HG02623 (cell line): ENCODE data around the gene ST6GALNAC3.

ENCODE experiments used
- ATAC-seq: cut with Tn5 transposase; IDR thresholded peaks from one replicate; pipeline ENCODE4 v1.9.1; 2021; ENCODE audit warnings: moderate library complexity; ENCODE audit not compliant: unreplicated experiment

ST6GALNAC3 gene

DNA sequence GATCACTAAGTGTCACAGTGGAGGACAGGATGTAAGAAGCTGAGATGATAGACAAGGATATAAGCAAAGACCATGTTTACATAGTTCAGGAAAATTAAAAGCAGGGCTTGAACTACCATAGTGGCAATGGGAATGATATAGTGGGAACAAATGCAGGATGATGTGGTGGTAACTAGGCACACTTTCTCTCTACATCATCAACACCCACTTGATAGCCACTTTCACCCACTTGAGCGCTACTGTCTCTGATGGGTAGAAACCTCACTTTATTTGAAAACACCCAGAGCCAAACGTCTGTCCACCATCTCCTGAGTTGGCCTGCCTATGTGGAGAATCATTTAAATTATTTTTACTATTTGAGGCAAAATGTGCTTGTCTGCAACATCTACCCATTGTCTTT lies 487.7 kb downstream of the ST6GALNAC3 start:
- ATAC-seq: no peak

DNA sequence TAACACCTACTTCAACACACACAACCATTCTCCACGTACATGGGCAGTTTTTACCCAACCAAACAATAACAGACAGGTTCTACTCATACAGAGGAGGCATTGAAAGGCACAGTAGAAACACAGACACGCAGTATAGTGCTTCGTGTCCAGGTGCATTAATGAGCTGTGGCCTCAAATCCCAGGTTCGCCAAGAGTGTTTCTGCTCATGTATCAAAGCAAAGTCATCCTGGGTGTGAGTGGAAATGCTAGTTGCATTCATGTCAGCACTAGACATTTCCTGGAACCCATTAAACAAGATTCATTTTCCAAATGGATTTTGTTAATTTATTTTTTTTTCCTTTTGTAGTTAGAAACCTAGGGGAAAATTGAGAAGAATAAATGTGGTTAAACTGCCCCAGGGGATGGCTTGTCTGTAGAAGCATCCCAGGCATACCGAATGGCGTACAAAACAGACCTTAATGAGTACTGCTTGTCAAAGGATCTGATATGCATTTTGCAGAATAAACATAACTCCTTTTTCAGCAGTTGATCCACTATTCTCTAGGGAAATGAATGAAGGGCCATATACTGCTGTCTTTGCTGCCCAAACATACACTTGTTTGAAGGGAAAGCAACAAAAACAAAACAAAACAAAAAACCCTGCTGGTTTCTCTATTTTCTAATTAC lies 494.2 kb downstream of the ST6GALNAC3 start:
- no peak for ATAC-seq

DNA sequence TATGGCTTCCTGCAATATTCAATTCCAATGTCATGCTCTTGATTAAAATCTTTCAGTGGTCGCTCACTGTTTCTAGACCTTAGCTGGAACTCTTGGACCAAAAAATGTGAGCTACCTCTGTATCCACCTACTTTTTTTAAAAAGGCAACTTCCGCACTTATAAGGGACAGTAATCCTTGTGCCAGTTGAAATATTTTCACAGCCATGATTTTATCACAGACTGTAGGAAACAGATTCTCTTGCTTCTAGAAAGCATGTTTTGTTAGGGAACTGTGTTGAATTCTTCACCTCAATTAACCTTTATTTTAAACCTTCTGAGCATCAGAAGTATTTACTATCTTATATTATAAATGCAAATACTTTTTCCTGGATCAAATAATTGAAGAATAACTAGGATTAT lies 496.7 kb downstream of the ST6GALNAC3 start:
- ATAC-seq: no peak

DNA sequence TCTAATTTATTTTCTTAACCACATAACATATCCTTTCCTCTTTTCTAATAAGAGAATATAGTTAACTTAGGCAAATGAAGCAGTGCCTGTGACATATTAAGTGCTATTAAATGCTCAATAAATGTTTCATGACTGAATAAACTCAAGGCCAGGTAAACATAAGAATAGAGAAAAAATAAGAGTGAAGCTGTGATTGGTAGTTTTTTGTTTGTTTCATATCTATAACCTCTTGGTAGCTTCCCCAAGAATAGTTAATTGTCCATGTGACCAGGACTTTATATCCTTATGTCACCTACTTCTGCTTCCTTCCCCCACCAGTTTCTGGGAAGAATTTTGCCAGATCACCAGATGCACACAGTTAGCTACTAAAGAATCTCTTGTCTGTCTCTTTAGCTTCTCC lies 497.7 kb downstream of the ST6GALNAC3 start:
- ATAC-seq: no peak

DNA sequence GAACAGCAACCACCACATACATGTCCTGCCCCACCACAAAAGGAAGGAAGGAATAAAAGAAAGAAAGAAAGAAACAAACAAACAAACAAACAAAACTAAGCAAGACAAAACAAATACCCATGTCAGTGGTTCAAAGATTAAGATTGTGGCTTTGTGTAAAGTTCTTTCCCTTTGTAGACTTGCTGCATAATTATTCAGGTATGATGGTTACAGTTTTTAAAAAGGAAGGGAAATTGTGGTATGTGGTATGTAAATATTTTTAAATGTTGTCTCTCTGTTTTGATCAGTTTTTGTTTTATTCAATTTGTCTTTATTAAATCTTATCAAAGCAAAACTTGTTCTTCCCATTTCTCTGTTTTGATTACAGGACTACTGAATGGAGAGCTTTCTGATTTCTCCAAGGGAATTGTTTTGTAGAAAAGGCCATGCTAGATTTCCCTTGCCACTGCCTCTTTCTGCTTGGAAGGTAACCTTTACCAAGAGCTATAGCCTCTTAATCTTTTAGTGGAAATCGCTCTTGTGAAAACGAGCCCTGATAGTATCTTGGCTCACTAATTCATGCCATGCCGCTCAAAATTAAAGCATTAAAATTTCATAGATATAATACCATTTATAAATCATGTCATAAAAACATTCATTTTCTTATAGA lies 502.5 kb downstream of the ST6GALNAC3 start:
- ATAC-seq: no peak

DNA sequence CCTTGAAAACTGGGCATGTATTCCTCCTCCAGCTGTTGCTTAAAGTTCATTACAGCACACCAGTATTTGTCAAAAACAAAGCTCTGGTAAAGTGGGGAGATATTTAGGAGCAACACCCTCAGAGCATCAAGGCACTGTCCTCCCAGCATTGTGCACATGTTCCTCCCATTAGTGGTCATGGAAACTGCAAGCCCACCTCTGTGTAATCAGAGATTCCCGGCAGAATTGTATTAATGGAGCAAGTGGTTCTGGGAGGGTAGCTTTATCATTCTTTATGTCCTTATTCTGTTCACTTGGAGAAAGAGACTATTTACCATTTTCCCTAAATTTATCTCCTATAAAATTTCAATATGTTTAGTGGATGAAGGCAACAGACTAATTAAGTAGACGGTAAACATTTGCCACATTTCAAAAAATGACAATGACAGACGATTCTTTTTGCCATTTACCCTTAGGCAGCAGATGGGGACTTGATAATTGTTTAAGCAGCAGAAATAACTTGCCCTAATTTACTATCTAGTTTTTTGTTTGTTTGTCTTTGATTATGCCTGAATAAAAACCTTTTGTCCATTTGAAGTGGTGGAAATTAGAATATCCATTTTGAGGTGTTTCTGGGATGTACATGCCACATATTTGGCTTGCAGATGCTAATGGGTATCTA lies 503.1 kb downstream of the ST6GALNAC3 start:
- no peak for ATAC-seq

DNA sequence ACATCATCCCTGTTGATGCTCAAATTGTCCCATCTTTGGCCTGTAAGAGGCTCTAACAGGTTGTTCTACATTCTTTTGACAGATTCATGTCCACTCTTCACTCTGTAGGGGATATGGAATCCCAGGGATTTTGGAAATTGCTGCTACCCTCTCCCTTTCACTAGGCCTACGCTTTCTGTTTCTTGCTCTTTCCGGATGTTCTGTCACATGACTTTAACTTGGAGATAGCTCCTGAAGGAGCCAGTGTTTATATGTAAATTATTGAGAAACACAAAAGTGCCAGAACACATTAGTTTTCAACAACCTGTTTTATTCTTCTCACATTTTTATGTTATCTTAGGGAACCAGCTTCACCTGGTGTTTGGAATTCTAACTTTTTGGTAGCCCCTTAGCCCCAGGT lies 505.7 kb downstream of the ST6GALNAC3 start:
- no peak for ATAC-seq

DNA sequence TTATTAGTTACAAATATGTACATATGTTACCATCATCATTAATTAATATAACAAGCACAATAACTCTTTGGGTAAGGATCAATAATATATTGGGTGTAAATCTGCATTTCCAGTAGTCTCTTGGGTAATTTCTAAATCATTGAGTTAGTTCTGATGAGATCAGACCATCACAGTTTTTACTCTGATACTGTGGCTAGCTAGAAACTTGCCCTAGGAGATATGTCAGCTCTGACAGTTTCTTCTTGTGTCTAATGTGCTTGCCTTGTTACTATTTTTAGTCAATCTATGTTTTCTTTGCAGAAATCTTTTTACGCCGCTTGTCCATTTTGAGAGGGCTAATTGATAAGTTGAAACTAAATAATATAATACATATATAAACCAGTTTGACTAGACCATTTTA lies 507.2 kb downstream of the ST6GALNAC3 start:
- ATAC-seq: no peak

DNA sequence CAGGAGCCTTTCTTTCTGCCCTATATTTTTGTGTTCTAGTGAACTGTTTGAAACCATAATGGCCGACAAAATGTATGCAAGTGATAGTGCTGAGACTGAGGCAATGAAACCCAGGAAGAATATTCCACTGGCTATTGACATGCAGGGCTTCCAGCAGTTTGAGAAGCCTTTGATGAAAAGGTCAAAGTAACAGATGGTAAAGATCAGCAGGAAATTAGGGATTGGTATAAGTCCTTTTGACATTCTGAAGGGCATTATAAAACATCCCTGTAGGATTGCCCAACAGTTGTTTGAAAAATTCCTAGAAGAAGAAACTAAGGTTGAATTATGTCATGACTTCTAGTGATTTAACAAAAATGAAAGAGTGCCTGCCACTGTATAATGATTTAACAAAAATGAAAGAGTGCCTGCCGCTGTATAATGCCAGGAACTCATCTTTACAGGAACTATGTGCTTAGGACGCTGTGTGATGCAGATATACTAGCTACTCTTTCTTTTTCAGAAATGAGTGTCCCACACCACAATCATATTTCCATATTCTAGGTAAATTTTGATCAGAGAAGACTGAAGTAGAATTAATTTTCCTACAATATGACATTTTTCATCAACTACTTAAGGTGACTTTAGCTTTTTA lies 508.8 kb downstream of the ST6GALNAC3 start:
- no peak for ATAC-seq

DNA sequence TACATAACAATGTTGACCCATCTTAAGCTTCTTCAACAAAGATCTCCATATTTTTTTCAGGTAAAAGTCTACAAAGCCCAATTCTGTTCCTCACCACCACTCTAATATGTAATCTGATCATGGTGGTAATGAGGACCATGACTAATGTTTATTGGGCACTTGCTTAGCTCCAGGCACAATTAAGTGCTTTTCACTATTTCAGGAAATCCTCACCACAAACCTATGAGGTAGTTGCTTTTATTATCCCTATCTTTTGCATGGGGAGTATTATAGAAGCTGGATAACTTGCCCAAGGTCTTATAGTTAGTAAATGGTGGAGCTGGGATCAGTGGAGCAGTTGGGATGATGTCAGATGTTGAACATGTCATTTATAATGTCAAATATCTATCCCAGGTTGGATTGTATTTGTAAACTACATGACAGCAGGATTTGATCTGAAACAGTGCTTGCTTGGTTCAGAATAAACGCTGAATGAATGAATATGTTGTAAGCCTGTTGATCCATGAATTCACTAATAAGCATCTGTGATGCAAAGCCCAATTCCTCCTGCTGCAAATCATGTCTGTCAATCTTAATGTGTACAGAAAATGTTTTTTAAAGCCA lies 509.4 kb downstream of the ST6GALNAC3 start:
- no peak for ATAC-seq

DNA sequence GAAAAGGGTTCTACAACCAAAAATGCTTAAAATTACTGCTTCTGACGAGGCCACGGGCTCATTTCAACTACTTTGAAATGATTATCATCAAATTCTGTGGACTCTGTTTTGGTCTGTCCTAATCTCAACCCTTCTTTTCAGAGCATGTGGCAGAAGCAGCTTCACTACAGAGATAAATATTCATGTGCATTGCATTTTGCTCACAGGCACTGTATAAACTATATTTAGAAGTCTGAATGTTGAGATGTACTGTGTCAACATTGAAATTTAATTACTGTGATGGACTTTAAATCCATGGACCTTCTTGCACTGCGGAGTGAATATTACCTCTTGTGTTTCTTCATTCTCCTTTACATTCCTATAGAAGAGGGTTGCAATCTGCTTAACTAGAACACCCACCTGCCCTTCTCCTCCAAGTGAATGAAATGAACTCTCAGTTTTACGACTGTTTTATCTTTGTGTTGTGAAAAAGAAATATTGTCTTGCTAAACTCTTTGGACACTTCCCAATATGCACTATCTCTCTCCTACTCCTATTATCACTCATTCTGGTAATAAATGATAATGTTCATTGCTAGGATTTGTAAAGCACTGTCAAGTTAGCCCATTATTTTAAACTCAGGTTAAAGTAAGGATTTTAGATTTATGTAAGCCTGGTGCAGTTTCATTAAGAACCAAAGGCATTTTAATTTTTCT lies 511.6 kb downstream of the ST6GALNAC3 start:
- no peak for ATAC-seq

DNA sequence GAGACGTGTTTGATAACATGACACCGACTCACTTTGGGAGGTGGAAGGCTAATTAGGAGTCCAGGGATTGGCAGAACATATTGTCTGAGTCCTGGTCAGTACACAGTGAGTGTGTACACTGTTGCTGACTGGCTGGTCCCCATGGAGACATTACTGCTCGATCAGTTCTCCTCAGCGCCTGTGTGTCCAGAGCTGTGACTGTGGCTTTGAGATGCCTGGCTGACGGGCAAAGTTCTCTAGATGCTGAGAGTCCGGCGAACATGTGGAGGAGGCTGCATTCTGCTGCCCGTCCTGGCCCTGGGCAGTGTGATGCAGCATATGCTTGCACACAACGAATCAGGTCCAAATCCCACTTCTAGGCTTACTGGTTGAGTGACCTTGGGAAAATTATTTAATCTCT lies 512.7 kb downstream of the ST6GALNAC3 start:
- no peak for ATAC-seq

DNA sequence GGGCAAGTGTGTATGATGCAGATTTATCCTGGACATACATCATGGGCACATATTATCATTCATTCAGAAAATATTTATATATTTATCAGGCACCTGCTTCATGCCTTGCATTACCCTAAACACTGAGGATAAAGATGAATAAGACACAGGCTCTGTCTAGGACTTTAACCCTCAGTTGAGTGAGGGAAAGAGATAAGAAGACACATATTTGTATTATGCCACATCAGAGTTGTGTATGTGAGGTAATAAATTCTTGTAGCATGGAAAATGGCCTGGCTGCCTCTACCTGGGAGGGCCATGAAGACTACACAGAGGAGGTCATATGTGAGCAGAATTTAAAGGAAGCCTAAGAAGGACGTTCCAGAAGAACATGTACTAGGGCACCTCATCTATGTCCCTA lies 516.9 kb downstream of the ST6GALNAC3 start:
- ATAC-seq: no peak

DNA sequence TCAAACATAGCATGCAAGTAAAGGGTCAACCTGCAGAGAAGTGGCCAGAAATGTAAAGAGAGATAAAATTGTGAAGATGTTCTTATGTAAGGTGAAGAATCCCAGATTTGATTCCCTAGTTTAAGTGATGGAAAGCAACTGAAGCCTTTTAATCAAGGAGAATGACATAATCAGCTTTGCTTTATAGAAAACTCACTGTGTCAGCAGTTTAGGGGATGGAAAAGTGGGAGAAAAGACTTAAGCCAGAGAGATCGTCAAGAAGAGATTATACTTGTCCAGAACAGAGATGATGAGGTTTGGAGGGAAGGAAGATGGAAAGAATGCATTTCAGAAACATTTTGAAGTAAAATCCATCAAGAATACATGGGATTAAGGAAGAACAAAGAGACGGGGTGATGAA lies 517.4 kb downstream of the ST6GALNAC3 start:
- no peak for ATAC-seq

DNA sequence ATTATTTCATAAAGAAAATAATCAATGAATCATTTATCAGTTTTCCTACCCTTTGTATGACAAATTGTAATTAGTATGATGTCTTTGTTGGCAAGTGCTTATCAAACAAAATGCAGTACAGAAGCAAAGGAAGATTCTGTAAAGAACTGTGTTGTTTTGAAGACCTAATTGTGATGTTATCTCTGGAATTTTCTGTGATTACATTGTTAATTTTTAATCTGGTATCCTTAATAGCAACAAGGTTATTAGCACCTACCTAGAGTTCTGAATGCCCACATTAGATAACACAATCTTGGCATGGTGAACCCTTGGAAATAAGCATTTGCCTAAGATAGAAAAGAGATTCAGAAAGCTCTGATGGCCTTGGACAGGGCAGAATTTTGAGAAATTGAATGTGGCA lies 518.6 kb downstream of the ST6GALNAC3 start:
- no peak for ATAC-seq

DNA sequence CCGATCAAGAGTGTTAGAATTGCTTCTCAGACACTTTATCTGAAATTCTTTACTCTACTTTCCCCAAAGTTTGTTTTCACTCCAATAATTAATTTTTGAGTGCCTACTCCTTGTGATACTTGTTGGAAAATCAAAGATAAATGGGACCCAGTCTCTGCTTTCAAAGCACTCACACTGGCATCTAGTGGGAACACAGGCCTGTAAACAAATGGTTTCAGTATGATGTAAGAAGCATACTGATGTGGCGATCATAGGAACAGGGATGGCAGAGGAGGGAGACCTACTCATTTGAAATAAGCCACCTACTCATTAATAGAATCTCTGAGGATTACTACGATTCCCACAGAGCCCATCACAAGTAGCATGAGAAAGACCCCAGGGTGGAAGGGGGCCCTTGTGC lies 519.1 kb downstream of the ST6GALNAC3 start:
- no peak for ATAC-seq

DNA sequence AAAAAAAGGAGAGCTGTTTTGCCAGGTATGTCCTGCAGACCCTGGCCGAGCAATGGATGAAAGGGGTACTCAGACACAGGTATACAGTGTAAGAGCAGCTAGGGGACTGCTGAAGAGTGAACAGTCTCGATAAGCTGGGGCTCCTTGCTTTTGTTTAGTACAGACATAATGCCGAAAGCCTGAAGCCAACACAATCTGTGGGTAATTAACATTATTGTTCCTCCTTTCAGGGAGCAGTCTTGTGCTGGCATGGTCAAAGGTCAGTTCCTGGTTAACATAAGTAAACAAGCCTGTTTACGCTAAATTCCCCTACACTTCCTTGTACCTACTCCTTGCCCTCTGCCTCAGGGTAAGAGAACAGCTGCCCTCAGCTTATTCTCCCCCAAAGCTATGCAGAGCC lies 520.5 kb downstream of the ST6GALNAC3 start:
- ATAC-seq: no peak

DNA sequence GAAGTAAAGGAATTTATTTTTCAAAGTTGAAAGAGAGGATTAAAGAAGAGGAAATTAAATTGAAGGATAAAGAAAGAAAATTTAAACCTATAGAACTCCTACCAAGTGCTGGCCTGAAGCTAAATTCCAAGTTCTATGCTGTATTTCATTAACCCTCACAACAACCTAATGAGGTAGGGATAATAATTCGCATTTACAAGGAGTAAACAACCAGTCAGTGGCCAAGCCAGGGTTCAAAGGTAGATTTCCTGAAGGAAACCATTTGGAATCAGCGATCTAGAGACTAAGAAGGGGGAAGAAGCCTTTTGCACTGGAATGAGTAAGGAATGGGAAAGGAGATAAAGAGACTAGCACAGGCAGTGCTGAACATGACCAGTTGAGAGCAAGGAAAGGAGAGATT lies 526.9 kb downstream of the ST6GALNAC3 start:
- ATAC-seq: no peak

DNA sequence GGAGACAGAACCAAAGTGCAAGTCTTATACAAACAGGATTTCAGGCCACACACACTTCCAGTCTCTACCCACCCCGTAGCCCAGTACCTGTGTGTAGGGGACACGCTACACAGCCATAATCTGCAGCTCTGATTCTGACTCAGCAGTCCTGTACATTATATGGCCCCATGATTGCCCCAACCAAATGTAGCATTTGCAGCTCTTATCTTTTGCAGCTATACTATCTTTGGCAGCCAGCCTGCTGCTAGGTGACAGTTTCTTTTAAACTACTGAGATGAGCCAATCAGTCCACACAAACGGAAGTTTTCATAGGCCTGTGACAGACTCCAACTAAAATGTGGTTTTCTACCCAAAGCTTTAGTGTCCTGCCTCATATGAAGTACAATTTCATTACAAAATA lies 533.2 kb downstream of the ST6GALNAC3 start:
- no peak for ATAC-seq

DNA sequence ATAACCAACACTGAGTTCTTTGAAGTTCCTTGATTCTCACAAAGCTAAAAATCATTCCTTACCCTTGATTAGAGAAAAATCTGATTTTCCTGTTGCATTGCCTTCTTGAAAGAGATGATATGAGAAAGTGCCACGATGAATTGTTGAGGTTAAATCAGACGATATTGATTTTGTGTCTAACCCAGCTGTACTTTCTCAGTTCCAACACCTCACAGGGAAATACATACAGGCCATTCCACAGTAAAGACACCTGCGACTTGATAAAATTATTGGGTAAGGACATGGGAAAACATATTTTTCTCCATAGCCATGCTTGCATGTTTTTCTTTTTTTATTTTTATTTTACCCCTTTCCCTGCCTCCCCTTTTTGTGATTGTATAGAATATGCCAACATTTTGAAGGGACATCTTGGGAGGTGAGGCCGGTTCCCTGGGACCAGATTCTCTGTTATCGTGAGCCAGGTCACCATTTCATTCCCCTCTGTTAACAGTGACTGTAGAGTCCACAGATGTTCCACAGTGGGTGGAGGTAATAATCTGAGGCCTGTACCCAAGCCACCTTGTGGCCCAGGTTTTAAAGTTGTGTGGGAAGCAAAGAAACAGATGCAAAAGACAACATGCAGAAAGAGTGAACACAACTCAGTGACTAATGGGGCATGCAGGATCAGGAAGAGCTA lies 537.4 kb downstream of the ST6GALNAC3 start:
- no peak for ATAC-seq
